Liver (tissue), 9 donors: ENCODE results near the gene KRTAP5-2. TPM values are rescaled to one million over a fixed set of nuclear protein-coding genes. Genes with fewer than 3 reads are reported as not detected.

Experiments used
- DNase-seq: peaks from one replicate; pipeline ENCODE4 v3.0.0-alpha.2; 2017; ENCODE audit warnings: low spot score
- H3K27ac ChIP-seq, 2 donors: one replicate each; pipeline ENCODE4 v1.7.0; 2013; ENCODE audit warnings: inconsistent platforms in 2 of 2, low read length in 2 of 2, control low read depth in 1 of 2, low read depth in 1 of 2, mild to moderate bottlenecking in 1 of 2
- H3K27me3 ChIP-seq, 4 donors: one replicate each; pipeline versions ENCODE4 v1.6.1 to v1.7.0; 2013; ENCODE audit warnings: low read length in 3 of 4, inconsistent platforms in 1 of 4, mild to moderate bottlenecking in 1 of 4, moderate library complexity in 1 of 4; ENCODE audit not compliant: control insufficient read depth in 4 of 4, insufficient read depth in 4 of 4
- H3K36me3 ChIP-seq, 4 donors: one replicate each; pipeline versions ENCODE4 v1.6.1 to v1.7.0; 2013; ENCODE audit warnings: low read length in 3 of 4, mild to moderate bottlenecking in 3 of 4, low read depth in 1 of 4, moderate library complexity in 1 of 4; ENCODE audit not compliant: control insufficient read depth in 4 of 4, insufficient read depth in 3 of 4
- H3K4me1 ChIP-seq, 4 donors: one replicate each; pipeline versions ENCODE4 v1.6.1 to v1.7.0; 2013; ENCODE audit warnings: low read length in 3 of 4, mild to moderate bottlenecking in 3 of 4, moderate library complexity in 1 of 4; ENCODE audit not compliant: control insufficient read depth in 4 of 4, insufficient read depth in 4 of 4
- H3K4me3 ChIP-seq, 3 donors: one replicate each; pipeline versions ENCODE4 v1.6.1 to v1.7.0; 2013; ENCODE audit warnings: low read length in 3 of 3, control low read depth in 1 of 3, low read depth in 1 of 3, mild to moderate bottlenecking in 1 of 3
- H3K9ac ChIP-seq, 2 donors: one replicate each; pipeline ENCODE4 v1.7.0; 2013; ENCODE audit warnings: low read length in 2 of 2, mild to moderate bottlenecking in 2 of 2, moderate library complexity in 2 of 2, control low read depth in 1 of 2, low read depth in 1 of 2
- H3K9me3 ChIP-seq, 4 donors: one replicate each; pipeline versions ENCODE4 v1.6.1 to v1.7.0; 2013; ENCODE audit warnings: low read length in 3 of 4; ENCODE audit not compliant: control insufficient read depth in 4 of 4
- ATF3 ChIP-seq: IDR thresholded peaks from 2 replicates; pipeline ENCODE4 v1.6.1; 2016; ENCODE audit warnings: antibody characterized with exemption
- CTCF ChIP-seq: fragments of 150-350 bp; IDR thresholded peaks from 2 replicates; pipeline ENCODE4 v1.5.1; 2017; ENCODE audit warnings: improper control_type of control experiment, low read depth, low read length; ENCODE audit not compliant: missing input control
- EGR1 ChIP-seq, 2 donors: IDR thresholded peaks; 2 replicates each; pipeline ENCODE4 v1.6.1; 2016 to 2018; ENCODE audit warnings: antibody characterized with exemption in 2 of 2, low read depth in 2 of 2
- FOXA1 ChIP-seq: IDR thresholded peaks from 2 replicates; pipeline ENCODE4 v1.6.1; 2016; ENCODE audit warnings: antibody characterized with exemption
- GABPA ChIP-seq, 2 donors: IDR thresholded peaks in 1 of 2; conservative IDR thresholded peaks in 1 of 2; 2 replicates each; pipeline ENCODE4 v1.6.1; 2016; ENCODE audit warnings: antibody characterized with exemption in 2 of 2, mild to moderate bottlenecking in 1 of 2, moderate library complexity in 1 of 2
- HNF4A ChIP-seq, 2 donors: conservative IDR thresholded peaks; 2 replicates each; pipeline ENCODE4 v1.6.1; 2016; ENCODE audit warnings: antibody characterized with exemption in 2 of 2, mild to moderate bottlenecking in 2 of 2
- HNF4G ChIP-seq: IDR thresholded peaks from 2 replicates; pipeline ENCODE4 v1.6.1; 2016; ENCODE audit warnings: antibody characterized with exemption
- JUND ChIP-seq, 2 donors: IDR thresholded peaks; 2 replicates each; pipeline ENCODE4 v1.6.1; 2016; ENCODE audit warnings: antibody characterized with exemption in 2 of 2
- MAX ChIP-seq: IDR thresholded peaks from 2 replicates; pipeline ENCODE4 v1.6.1; 2016; ENCODE audit warnings: antibody characterized with exemption
- NR2F2 ChIP-seq: IDR thresholded peaks from 2 replicates; pipeline ENCODE4 v1.6.1; 2016; ENCODE audit warnings: antibody characterized with exemption
- RAD21 ChIP-seq, 2 donors: IDR thresholded peaks; 2 replicates each; pipeline ENCODE4 v1.6.1; 2016; ENCODE audit warnings: antibody characterized with exemption in 2 of 2, mild to moderate bottlenecking in 2 of 2
- RXRA ChIP-seq, 2 donors: IDR thresholded peaks; 2 replicates each; pipeline ENCODE4 v1.6.1; 2017 to 2018; ENCODE audit warnings: antibody characterized with exemption in 2 of 2, mild to moderate bottlenecking in 1 of 2
- TAF1 ChIP-seq: conservative IDR thresholded peaks from 2 replicates; pipeline ENCODE4 v1.6.1; 2016; ENCODE audit warnings: antibody characterized with exemption, mild to moderate bottlenecking
- WGBS: extraction: QIAGEN DNeasy Blood & Tissue Kit; methylation state at CpG from one replicate; pipeline ENCODE4 v1.1.7; 2013; 5-methylcytosine and 5-hydroxymethylcytosine counted together
- polyA plus RNA-seq, 2 donors: library from polyadenylated mRNA; stranded (reverse) in 1 of 2; unstranded in 1 of 2; fragments of 200-250 nt in 1 of 2; fragments of >200 nt in 1 of 2; fragmentation: Nextera tagmentation in 1 of 2; extraction: Ambion mirVana in 1 of 2; gene quantifications; one replicate each; pipeline versions ENCODE4 v1.2.1 to v1.2.3, GENCODE V29; 2013 to 2015
- total RNA-seq, 2 donors: library from RNA; depleted of rRNA; stranded (reverse); fragments of >200 nt; gene quantifications; one replicate each; pipeline ENCODE4 v1.2.3, GENCODE V29; 2014
- TF ChIP-seq, protein P1 (sequence below): IDR thresholded peaks from 2 replicates; pipeline ENCODE4 v1.6.1; 2016; ENCODE audit warnings: antibody characterized with exemption, mild to moderate bottlenecking
- TF ChIP-seq, protein P2 (sequence below): IDR thresholded peaks from 2 replicates; pipeline ENCODE4 v1.6.1; 2016; ENCODE audit warnings: antibody characterized with exemption
- donor health status: healthy.
- donor health status: healthy.
- donor health status: healthy.
- donor health status: healthy.
- donor health status: healthy.

Gene KRTAP5-2
- total and polyA plus RNA-seq, 4 donors = 0.08 TPM; not detected in 3

GRCh38 chr11:1570896-1571759 lies 27.0 kb downstream of the KRTAP5-2 start (continued):
- TF ChIP-seq MAX (no peak), HNF4G (no peak), NR2F2 (no peak), JUND (IDR thresholded peaks at IDR 0.05) (no peak), ATF3 (no peak), FOXA1 (no peak)

DNA sequence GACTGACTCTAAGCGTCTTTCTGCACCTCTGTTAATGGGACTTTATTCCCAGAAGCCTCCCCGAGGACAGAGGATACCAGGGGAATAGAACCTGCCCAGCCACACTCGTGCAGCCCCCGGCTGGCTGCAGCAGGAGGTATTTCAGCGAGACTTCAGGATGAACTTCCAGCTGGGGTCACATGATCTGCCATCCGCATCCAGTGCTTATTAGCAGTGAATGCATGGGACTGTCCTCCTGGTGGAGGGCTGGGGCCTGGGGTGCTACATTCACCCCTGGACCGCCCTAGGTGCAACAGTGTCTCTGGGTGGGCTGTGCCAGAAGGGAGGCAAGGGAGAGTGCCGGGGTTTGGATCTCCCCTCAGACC lies 27.6 kb downstream of the KRTAP5-2 start:
- DNase-seq = no peak
- no peak overlapping the region for H3K9ac ChIP-seq
- peaks cover 0 to 5% (median 0%) of the 10 kb centered on the region in 4 donors for H3K27me3 ChIP-seq
- H3K27ac ChIP-seq = no peak overlapping the region
- no peaks in the 10 kb centered on the region for H3K36me3 ChIP-seq
- no peak overlapping the region for H3K4me3 ChIP-seq
- 87% methylated on average over 8 of the region's 8 CpGs for WGBS
- H3K9me3 ChIP-seq = no peaks in the 10 kb centered on the region
- H3K4me1 ChIP-seq = peaks cover 6 to 18% (median 12%) of the 10 kb centered on the region in 4 donors
- TF ChIP-seq FOXA1 = no peak
- no peak for TF ChIP-seq GABPA (IDR thresholded peaks at IDR 0.05 in 1 of 2, conservative IDR thresholded peaks at IDR 0.05 in 1 of 2)
- TF ChIP-seq, protein P1, sequence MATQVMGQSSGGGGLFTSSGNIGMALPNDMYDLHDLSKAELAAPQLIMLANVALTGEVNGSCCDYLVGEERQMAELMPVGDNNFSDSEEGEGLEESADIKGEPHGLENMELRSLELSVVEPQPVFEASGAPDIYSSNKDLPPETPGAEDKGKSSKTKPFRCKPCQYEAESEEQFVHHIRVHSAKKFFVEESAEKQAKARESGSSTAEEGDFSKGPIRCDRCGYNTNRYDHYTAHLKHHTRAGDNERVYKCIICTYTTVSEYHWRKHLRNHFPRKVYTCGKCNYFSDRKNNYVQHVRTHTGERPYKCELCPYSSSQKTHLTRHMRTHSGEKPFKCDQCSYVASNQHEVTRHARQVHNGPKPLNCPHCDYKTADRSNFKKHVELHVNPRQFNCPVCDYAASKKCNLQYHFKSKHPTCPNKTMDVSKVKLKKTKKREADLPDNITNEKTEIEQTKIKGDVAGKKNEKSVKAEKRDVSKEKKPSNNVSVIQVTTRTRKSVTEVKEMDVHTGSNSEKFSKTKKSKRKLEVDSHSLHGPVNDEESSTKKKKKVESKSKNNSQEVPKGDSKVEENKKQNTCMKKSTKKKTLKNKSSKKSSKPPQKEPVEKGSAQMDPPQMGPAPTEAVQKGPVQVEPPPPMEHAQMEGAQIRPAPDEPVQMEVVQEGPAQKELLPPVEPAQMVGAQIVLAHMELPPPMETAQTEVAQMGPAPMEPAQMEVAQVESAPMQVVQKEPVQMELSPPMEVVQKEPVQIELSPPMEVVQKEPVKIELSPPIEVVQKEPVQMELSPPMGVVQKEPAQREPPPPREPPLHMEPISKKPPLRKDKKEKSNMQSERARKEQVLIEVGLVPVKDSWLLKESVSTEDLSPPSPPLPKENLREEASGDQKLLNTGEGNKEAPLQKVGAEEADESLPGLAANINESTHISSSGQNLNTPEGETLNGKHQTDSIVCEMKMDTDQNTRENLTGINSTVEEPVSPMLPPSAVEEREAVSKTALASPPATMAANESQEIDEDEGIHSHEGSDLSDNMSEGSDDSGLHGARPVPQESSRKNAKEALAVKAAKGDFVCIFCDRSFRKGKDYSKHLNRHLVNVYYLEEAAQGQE = no peak
- no peak for TF ChIP-seq EGR1 (IDR thresholded peaks at IDR 0.05; ENCODE audit: low read depth in 2 of 2)
- no peak for TF ChIP-seq HNF4A (conservative IDR thresholded peaks at IDR 0.05)

DNA sequence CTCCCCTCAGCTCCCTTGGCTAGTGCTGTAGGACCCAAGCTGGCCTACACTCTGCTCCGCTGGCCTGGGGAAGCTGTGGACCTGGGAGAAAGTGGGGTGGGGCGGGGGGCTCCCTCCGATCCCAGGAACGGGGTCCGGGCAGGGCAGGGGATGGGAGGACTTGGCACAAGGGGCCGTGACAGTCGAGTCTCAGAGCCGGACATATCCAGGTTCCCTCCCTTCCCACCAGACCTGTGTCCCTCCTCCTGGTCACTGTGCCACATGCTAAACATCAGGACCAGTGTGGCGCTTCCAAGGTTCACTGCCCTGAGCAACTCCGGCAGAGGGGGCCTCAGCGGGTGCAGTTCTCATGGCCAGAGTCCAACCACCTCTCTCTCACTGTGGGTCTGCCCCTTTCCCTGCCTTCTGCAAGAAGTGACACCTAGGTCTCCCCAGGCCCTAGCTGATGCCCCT lies 28.1 kb downstream of the KRTAP5-2 start:
- Histone ChIP-seq H3K27ac (no peak overlapping the region), H3K4me1 (peaks cover 6 to 18% (median 12%) of the 10 kb centered on the region in 4 donors), H3K4me3 (no peak overlapping the region), H3K9ac (no peak overlapping the region), H3K9me3 (no peaks in the 10 kb centered on the region), H3K27me3 (peaks cover 0 to 5% (median 0%) of the 10 kb centered on the region in 4 donors), H3K36me3 (no peaks in the 10 kb centered on the region)
- 71% methylated on average over 11 of the region's 11 CpGs for WGBS
- no peak for DNase-seq
- TF ChIP-seq RAD21 (IDR thresholded peaks at IDR 0.05) (no peak), EGR1 (IDR thresholded peaks at IDR 0.05; ENCODE audit: low read depth in 2 of 2) (no peak), NR2F2 (no peak), TAF1 (no peak), HNF4G (no peak), FOXA1 (no peak), MAX (no peak), RXRA (IDR thresholded peaks at IDR 0.05) (no peak), JUND (IDR thresholded peaks at IDR 0.05) (no peak), ATF3 (no peak), CTCF (no peak), HNF4A (conservative IDR thresholded peaks at IDR 0.05) (no peak)
- TF ChIP-seq, protein P1 = no peak
- TF ChIP-seq, protein P2, sequence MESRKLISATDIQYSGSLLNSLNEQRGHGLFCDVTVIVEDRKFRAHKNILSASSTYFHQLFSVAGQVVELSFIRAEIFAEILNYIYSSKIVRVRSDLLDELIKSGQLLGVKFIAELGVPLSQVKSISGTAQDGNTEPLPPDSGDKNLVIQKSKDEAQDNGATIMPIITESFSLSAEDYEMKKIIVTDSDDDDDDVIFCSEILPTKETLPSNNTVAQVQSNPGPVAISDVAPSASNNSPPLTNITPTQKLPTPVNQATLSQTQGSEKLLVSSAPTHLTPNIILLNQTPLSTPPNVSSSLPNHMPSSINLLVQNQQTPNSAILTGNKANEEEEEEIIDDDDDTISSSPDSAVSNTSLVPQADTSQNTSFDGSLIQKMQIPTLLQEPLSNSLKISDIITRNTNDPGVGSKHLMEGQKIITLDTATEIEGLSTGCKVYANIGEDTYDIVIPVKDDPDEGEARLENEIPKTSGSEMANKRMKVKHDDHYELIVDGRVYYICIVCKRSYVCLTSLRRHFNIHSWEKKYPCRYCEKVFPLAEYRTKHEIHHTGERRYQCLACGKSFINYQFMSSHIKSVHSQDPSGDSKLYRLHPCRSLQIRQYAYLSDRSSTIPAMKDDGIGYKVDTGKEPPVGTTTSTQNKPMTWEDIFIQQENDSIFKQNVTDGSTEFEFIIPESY = no peak
